A549 (cell line): ENCODE results near the gene GTF2H1. TPM values are rescaled to one million over a fixed set of nuclear protein-coding genes. Genes with fewer than 3 reads are reported as not detected.

Experiments
- BHLHE40 ChIP-seq: IDR thresholded peaks from 2 replicates; pipeline ENCODE4 v1.6.1; 2012; ENCODE audit warnings: low read depth, low read length, inconsistent platforms
- CBX2 ChIP-seq: fragments of 200-600 bp; sonication (generic); IDR thresholded peaks from 2 replicates; pipeline ENCODE4 v1.6.1; 2016; ENCODE audit warnings: low read depth, mild to moderate bottlenecking, borderline replicate concordance
- CHD2 ChIP-seq: fragments of 150-350 bp; IDR thresholded peaks from 2 replicates; pipeline ENCODE4 v1.6.1; 2014; ENCODE audit warnings: low read length; ENCODE audit not compliant: partially characterized antibody
- EHF ChIP-seq: fragments of 250-450 bp; sonication (Bioruptor Pico); IDR thresholded peaks from 2 replicates; pipeline ENCODE4 v1.5.0; 2020; ENCODE audit warnings: mild to moderate bottlenecking
- EHMT2 ChIP-seq: fragments of 200-600 bp; sonication (generic); IDR thresholded peaks from 2 replicates; pipeline ENCODE4 v1.6.1; 2016; ENCODE audit warnings: antibody characterized with exemption, low read depth, mild to moderate bottlenecking, moderate library complexity
- ELK1 ChIP-seq: fragments of 150-350 bp; IDR thresholded peaks from 2 replicates; pipeline ENCODE4 v1.6.1; 2014; ENCODE audit warnings: low read depth, mild to moderate bottlenecking, low read length
- EP300 ChIP-seq, 2 experiments: fragments of >200 bp; sonication (Bioruptor Twin); formaldehyde crosslinking; IDR thresholded peaks; 2 replicates in 1 of 2; 3 replicates in 1 of 2; pipeline ENCODE4 v1.6.1; 2016 to 2017
- ESRRA ChIP-seq: fragments of 150-350 bp; IDR thresholded peaks from 2 replicates; pipeline ENCODE4 v1.6.1; 2014; ENCODE audit warnings: mild to moderate bottlenecking, low read length, borderline replicate concordance
- FOSB ChIP-seq: fragments of 250-450 bp; sonication (Bioruptor Pico); IDR thresholded peaks from 2 replicates; pipeline ENCODE4 v1.5.0; 2020; ENCODE audit warnings: mild to moderate bottlenecking, moderate library complexity
- FOSL2 ChIP-seq, 2 experiments: fragments of 450-650 bp in 1 of 2; fragments of >200 bp in 1 of 2; sonication (Bioruptor Twin) in 1 of 2; formaldehyde crosslinking; IDR thresholded peaks; 2 replicates each; pipeline versions ENCODE4 v1.5.0 to v1.6.1; 2016 to 2020; ENCODE audit warnings: mild to moderate bottlenecking in 1 of 2, moderate library complexity in 1 of 2
- GATA3 ChIP-seq: IDR thresholded peaks from 2 replicates; pipeline ENCODE4 v1.6.1; 2012; ENCODE audit warnings: borderline replicate concordance
- HES2 ChIP-seq: fragments of >200 bp; sonication (Bioruptor Twin); formaldehyde crosslinking; IDR thresholded peaks from 2 replicates; pipeline ENCODE4 v1.6.1; 2016
- HOXB5 ChIP-seq: fragments of 250-450 bp; sonication (Bioruptor Pico); IDR thresholded peaks from 2 replicates; pipeline ENCODE4 v1.5.0; 2020; ENCODE audit warnings: mild to moderate bottlenecking, moderate library complexity
- JUN ChIP-seq, 2 experiments: fragments of >200 bp; sonication (Bioruptor Twin); formaldehyde crosslinking; IDR thresholded peaks; 2 replicates in 1 of 2; 3 replicates in 1 of 2; pipeline ENCODE4 v1.6.1; 2016 to 2017
- JUNB ChIP-seq: fragments of >200 bp; sonication (Bioruptor Twin); formaldehyde crosslinking; IDR thresholded peaks from 2 replicates; pipeline ENCODE4 v1.6.1; 2016
- KDM1A ChIP-seq: fragments of 200-600 bp; sonication (generic); IDR thresholded peaks from 2 replicates; pipeline ENCODE4 v1.6.1; 2016; ENCODE audit warnings: low read depth, mild to moderate bottlenecking
- KDM5A ChIP-seq: fragments of 200-600 bp; sonication (generic); IDR thresholded peaks from 2 replicates; pipeline ENCODE4 v1.6.1; 2016; ENCODE audit warnings: antibody characterized with exemption, mild to moderate bottlenecking
- MYC ChIP-seq: IDR thresholded peaks from 2 replicates; pipeline ENCODE4 v1.6.1; 2012; ENCODE audit warnings: mild to moderate bottlenecking, inconsistent platforms, low read length, improper control_type of control experiment, borderline replicate concordance
- NPAS2 ChIP-seq: fragments of 250-450 bp; sonication (Bioruptor Pico); IDR thresholded peaks from 2 replicates; pipeline ENCODE4 v1.8.0; 2022; ENCODE audit warnings: mild to moderate bottlenecking, moderate library complexity, borderline replicate concordance
- NR3C1 ChIP-seq: fragments of >200 bp; sonication (Bioruptor Twin); formaldehyde crosslinking; IDR thresholded peaks from 3 replicates; pipeline ENCODE4 v1.6.1; 2017
- POLR2A ChIP-seq: IDR thresholded peaks from 2 replicates; pipeline ENCODE4 v1.6.1; 2012; ENCODE audit warnings: mild to moderate bottlenecking, low read length
- RAD21 ChIP-seq, 2 experiments: fragments of >200 bp in 1 of 2; sonication (Bioruptor Twin) in 1 of 2; formaldehyde crosslinking in 1 of 2; IDR thresholded peaks in 1 of 2; conservative IDR thresholded peaks in 1 of 2; 2 replicates in 1 of 2; 3 replicates in 1 of 2; pipeline ENCODE4 v1.6.1; 2012 to 2018; ENCODE audit warnings: inconsistent platforms in 1 of 2
- RCOR1 ChIP-seq: fragments of 150-350 bp; IDR thresholded peaks from 2 replicates; pipeline ENCODE4 v1.6.1; 2014; ENCODE audit warnings: antibody characterized with exemption, low read length, low read depth
- SREBF2 ChIP-seq: fragments of 450-650 bp; IDR thresholded peaks from 2 replicates; pipeline ENCODE4 v1.6.1; 2014; ENCODE audit warnings: mild to moderate bottlenecking, moderate library complexity
- TFCP2L1 ChIP-seq: fragments of 250-450 bp; sonication (Bioruptor Pico); IDR thresholded peaks from 2 replicates; pipeline ENCODE4 v1.5.0; 2021; ENCODE audit warnings: mild to moderate bottlenecking
- TP53 ChIP-seq: fragments of 250-450 bp; sonication (Bioruptor Pico); IDR thresholded peaks from 2 replicates; pipeline ENCODE4 v1.5.0; 2021; ENCODE audit warnings: mild to moderate bottlenecking, moderate library complexity
- USF2 ChIP-seq: fragments of 450-650 bp; IDR thresholded peaks from 2 replicates; pipeline ENCODE4 v1.6.1; 2014; ENCODE audit warnings: antibody characterized with exemption
- ZC3H11A ChIP-seq: fragments of 450-650 bp; IDR thresholded peaks from 2 replicates; pipeline ENCODE4 v1.6.1; 2014; ENCODE audit warnings: antibody characterized with exemption, mild to moderate bottlenecking
- ZNF302 ChIP-seq: fragments of 250-450 bp; sonication (Bioruptor Pico); IDR thresholded peaks from 2 replicates; pipeline ENCODE4 v1.9.0; 2021; ENCODE audit warnings: inconsistent platforms, mild to moderate bottlenecking, moderate library complexity
- ZSCAN20 ChIP-seq: fragments of 250-450 bp; sonication (Bioruptor Pico); IDR thresholded peaks from 2 replicates; pipeline ENCODE4 v1.8.0; 2022; ENCODE audit warnings: mild to moderate bottlenecking, moderate library complexity
- polyA plus RNA-seq, 4 experiments: library from polyadenylated mRNA; depleted of rRNA in 3 of 4; stranded (reverse); fragments of >200 nt; fragmentation: RNase III in 1 of 4; extraction: RNeasy Plus Mini Kit Qiagen cat#74134 plus additional on column Dnase treatment in 1 of 4; gene quantifications; 2 replicates in 3 of 4; 3 replicates in 1 of 4; pipeline ENCODE4 v1.2.3, GENCODE V29; 2011 to 2017
- TF ChIP-seq, protein P1 (sequence below): fragments of 200-600 bp; sonication (generic); IDR thresholded peaks from 2 replicates; pipeline ENCODE4 v1.6.1; 2016; ENCODE audit warnings: antibody characterized with exemption, mild to moderate bottlenecking, moderate library complexity
- TF ChIP-seq, protein P2 (sequence below): fragments of 250-450 bp; sonication (Bioruptor Pico); IDR thresholded peaks from 2 replicates; pipeline ENCODE4 v1.5.0; 2021; ENCODE audit warnings: mild to moderate bottlenecking, moderate library complexity, borderline replicate concordance
- TF ChIP-seq, protein P3 (sequence below): fragments of >200 bp; sonication (Bioruptor Twin); formaldehyde crosslinking; IDR thresholded peaks from 3 replicates; pipeline ENCODE4 v1.5.1; 2016

GTF2H1 gene
- polyA plus RNA-seq, 2 of the 4 experiments (the other 2 are of a cell fraction): 38.8 to 56.0 TPM

DNA sequence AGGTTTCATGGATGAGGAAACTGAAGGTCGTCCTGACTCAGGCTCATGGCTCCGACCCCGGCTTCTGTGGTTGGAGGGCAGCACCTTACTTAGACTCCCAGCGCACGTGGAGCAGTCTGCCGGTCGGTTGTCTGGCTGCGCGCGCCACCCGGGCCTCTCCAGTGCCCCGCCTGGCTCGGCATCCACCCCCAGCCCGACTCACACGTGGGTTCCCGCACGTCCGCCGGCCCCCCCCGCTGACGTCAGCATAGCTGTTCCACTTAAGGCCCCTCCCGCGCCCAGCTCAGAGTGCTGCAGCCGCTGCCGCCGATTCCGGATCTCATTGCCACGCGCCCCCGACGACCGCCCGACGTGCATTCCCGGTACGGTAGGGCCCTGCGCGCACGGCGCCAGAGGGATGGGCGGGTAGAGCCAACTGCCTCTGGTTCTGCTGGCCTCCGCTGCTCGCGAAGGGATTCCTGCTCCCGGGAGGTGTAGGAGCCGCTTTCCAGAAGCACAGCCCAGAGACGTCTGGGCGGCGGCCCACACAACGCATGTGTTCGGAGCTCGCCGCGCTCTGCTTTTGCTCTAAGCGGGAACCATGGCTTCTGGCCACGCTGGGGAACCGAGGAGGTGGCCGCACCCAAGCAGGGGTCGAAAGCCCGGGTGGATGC is 72.0 kb downstream of the GTF2H1 start, which contains the start of gene LDHA (continued):
- no peak for TF ChIP-seq CHD2
- no peak for TF ChIP-seq FOSB (CRISPR knock-in tag)
- TF ChIP-seq ELK1: no peak
- TF ChIP-seq JUNB: no peak
- TF ChIP-seq ESRRA: no peak
- no peak for TF ChIP-seq ZSCAN20 (CRISPR knock-in tag)
- no peak for TF ChIP-seq ZC3H11A
- no peak for TF ChIP-seq CBX2
- TF ChIP-seq POLR2A: peak; percentile 100
- peak; percentile 92 for TF ChIP-seq HOXB5 (CRISPR knock-in tag)
- TF ChIP-seq, protein P1, sequence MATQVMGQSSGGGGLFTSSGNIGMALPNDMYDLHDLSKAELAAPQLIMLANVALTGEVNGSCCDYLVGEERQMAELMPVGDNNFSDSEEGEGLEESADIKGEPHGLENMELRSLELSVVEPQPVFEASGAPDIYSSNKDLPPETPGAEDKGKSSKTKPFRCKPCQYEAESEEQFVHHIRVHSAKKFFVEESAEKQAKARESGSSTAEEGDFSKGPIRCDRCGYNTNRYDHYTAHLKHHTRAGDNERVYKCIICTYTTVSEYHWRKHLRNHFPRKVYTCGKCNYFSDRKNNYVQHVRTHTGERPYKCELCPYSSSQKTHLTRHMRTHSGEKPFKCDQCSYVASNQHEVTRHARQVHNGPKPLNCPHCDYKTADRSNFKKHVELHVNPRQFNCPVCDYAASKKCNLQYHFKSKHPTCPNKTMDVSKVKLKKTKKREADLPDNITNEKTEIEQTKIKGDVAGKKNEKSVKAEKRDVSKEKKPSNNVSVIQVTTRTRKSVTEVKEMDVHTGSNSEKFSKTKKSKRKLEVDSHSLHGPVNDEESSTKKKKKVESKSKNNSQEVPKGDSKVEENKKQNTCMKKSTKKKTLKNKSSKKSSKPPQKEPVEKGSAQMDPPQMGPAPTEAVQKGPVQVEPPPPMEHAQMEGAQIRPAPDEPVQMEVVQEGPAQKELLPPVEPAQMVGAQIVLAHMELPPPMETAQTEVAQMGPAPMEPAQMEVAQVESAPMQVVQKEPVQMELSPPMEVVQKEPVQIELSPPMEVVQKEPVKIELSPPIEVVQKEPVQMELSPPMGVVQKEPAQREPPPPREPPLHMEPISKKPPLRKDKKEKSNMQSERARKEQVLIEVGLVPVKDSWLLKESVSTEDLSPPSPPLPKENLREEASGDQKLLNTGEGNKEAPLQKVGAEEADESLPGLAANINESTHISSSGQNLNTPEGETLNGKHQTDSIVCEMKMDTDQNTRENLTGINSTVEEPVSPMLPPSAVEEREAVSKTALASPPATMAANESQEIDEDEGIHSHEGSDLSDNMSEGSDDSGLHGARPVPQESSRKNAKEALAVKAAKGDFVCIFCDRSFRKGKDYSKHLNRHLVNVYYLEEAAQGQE: peak; percentile 45; the same call in 1 of the 2 replicates
- peak; percentile 87 to 99; a peak in 4 of 5 replicates for TF ChIP-seq JUN (IDR thresholded peaks at IDR 0.05)
- no peak for TF ChIP-seq NR3C1
- no peak for TF ChIP-seq KDM5A
- peak; percentile 81 for TF ChIP-seq USF2
- peak; percentile 39; the same call in 1 of the 2 replicates for TF ChIP-seq BHLHE40
- no peak for TF ChIP-seq SREBF2
- peak in 1 of 2 experiments; percentile 43; a peak in 1 of 5 replicates for TF ChIP-seq EP300 (IDR thresholded peaks at IDR 0.05)
- TF ChIP-seq FOSL2 (IDR thresholded peaks at IDR 0.05): no peak
- TF ChIP-seq FOSL2 (CRISPR knock-in tag; IDR thresholded peaks at IDR 0.05): peak; percentile 31
- peak; percentile 83 for TF ChIP-seq TP53
- TF ChIP-seq MYC: peak; percentile 96
- peak; percentile 57; the same call in 1 of the 2 replicates for TF ChIP-seq NPAS2 (CRISPR knock-in tag)
- no peak for TF ChIP-seq KDM1A
- TF ChIP-seq EHF (CRISPR knock-in tag): peak; percentile 87; the same call in 1 of the 2 replicates
- TF ChIP-seq HES2: no peak
- TF ChIP-seq GATA3: peak; percentile 83; the same call in 1 of the 2 replicates
- TF ChIP-seq RAD21 (conservative IDR thresholded peaks at IDR 0.05 in 1 of 2, IDR thresholded peaks at IDR 0.05 in 1 of 2): peak in 1 of 2 experiments; percentile 20; a peak in 2 of 5 replicates
- no peak for TF ChIP-seq EHMT2
- no peak for TF ChIP-seq ZNF302 (CRISPR knock-in tag)
- TF ChIP-seq, protein P2, sequence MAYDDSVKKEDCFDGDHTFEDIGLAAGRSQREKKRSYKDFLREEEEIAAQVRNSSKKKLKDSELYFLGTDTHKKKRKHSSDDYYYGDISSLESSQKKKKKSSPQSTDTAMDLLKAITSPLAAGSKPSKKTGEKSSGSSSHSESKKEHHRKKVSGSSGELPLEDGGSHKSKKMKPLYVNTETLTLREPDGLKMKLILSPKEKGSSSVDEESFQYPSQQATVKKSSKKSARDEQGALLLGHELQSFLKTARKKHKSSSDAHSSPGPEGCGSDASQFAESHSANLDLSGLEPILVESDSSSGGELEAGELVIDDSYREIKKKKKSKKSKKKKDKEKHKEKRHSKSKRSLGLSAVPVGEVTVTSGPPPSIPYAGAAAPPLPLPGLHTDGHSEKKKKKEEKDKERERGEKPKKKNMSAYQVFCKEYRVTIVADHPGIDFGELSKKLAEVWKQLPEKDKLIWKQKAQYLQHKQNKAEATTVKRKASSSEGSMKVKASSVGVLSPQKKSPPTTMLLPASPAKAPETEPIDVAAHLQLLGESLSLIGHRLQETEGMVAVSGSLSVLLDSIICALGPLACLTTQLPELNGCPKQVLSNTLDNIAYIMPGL (CRISPR knock-in tag): peak; percentile 86; the same call in 1 of the 2 replicates
- TF ChIP-seq TFCP2L1 (CRISPR knock-in tag): peak; percentile 93; the same call in 1 of the 2 replicates
- TF ChIP-seq, protein P3, sequence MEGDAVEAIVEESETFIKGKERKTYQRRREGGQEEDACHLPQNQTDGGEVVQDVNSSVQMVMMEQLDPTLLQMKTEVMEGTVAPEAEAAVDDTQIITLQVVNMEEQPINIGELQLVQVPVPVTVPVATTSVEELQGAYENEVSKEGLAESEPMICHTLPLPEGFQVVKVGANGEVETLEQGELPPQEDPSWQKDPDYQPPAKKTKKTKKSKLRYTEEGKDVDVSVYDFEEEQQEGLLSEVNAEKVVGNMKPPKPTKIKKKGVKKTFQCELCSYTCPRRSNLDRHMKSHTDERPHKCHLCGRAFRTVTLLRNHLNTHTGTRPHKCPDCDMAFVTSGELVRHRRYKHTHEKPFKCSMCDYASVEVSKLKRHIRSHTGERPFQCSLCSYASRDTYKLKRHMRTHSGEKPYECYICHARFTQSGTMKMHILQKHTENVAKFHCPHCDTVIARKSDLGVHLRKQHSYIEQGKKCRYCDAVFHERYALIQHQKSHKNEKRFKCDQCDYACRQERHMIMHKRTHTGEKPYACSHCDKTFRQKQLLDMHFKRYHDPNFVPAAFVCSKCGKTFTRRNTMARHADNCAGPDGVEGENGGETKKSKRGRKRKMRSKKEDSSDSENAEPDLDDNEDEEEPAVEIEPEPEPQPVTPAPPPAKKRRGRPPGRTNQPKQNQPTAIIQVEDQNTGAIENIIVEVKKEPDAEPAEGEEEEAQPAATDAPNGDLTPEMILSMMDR: no peak
- no peak for TF ChIP-seq RCOR1
- TF ChIP-seq, all 56 proteins: peak for 26
